Esophagus muscularis mucosa (tissue), 4 donors: ENCODE measurements around the gene PPP2R5D.

Source experiments
- EP300 ChIP-seq: sonication (generic); formaldehyde crosslinking; IDR thresholded peaks from one replicate; pipeline ENCODE4 v1.6.1; 2017; ENCODE audit warnings: antibody characterized with exemption
- POLR2A ChIP-seq: fragments of 450-650 bp; IDR thresholded peaks from one replicate; pipeline ENCODE4 v1.6.1; 2017; ENCODE audit warnings: antibody characterized with exemption, moderate library complexity, mild to moderate bottlenecking, low read depth
- POLR2AphosphoS5 ChIP-seq, 2 donors: sonication (generic); formaldehyde crosslinking; IDR thresholded peaks; one replicate each; pipeline ENCODE4 v1.6.1; 2017; ENCODE audit warnings: antibody characterized with exemption in 2 of 2
- TF ChIP-seq, protein P1 (sequence below), 3 experiments: fragments of 200-600 bp in 2 of 3; fragments of 450-650 bp in 1 of 3; sonication (generic) in 2 of 3; IDR thresholded peaks; one replicate each; pipeline ENCODE4 v1.5.1; 2017 to 2019; ENCODE audit warnings: antibody characterized with exemption in 3 of 3, mild to moderate bottlenecking in 2 of 3, moderate library complexity in 1 of 3

GRCh38 chr6:42938428-42938796 is 46.0 kb upstream of the PPP2R5D start:
- TF ChIP-seq EP300 = no peak
- TF ChIP-seq, protein P1, sequence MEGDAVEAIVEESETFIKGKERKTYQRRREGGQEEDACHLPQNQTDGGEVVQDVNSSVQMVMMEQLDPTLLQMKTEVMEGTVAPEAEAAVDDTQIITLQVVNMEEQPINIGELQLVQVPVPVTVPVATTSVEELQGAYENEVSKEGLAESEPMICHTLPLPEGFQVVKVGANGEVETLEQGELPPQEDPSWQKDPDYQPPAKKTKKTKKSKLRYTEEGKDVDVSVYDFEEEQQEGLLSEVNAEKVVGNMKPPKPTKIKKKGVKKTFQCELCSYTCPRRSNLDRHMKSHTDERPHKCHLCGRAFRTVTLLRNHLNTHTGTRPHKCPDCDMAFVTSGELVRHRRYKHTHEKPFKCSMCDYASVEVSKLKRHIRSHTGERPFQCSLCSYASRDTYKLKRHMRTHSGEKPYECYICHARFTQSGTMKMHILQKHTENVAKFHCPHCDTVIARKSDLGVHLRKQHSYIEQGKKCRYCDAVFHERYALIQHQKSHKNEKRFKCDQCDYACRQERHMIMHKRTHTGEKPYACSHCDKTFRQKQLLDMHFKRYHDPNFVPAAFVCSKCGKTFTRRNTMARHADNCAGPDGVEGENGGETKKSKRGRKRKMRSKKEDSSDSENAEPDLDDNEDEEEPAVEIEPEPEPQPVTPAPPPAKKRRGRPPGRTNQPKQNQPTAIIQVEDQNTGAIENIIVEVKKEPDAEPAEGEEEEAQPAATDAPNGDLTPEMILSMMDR (IDR thresholded peaks at IDR 0.05) = no peak
- TF ChIP-seq POLR2AphosphoS5 (IDR thresholded peaks at IDR 0.05) = no peak
- no peak for TF ChIP-seq POLR2A
